GM21619 (cell line): ENCODE results near the gene ANTXR2.
"Not testable (repeated sequence)": the region's sequence is repeated elsewhere in the genome, so short reads cannot be mapped to it uniquely, and the experiment has no call there.

ENCODE experiments used
- ATAC-seq: cut with Tn5 transposase; IDR thresholded peaks from one replicate; pipeline ENCODE4 v1.9.1; 2021; ENCODE audit not compliant: unreplicated experiment

ANTXR2 gene

GRCh38 chr4:79922011-79922410 is 151.0 kb downstream of the ANTXR2 start:
- no peak for ATAC-seq

- ATAC-seq, result no peak
Measured at GRCh38 chr4:79920163-79920853, 152.7 kb downstream of the ANTXR2 start.

GRCh38 chr4:79918292-79918691 is 154.7 kb downstream of the ANTXR2 start:
- no peak for ATAC-seq

- ATAC-seq, result peak; percentile 93
Measured at GRCh38 chr4:79917246-79917645, 155.8 kb downstream of the ANTXR2 start.

GRCh38 chr4:79915246-79915645 is 157.8 kb downstream of the ANTXR2 start:
- no peak for ATAC-seq

GRCh38 chr4:79913581-79913980 is 159.4 kb downstream of the ANTXR2 start:
- no peak for ATAC-seq

- ATAC-seq, result no peak
Measured at GRCh38 chr4:79907001-79907400, 166.0 kb downstream of the ANTXR2 start.

- ATAC-seq, result no peak
Measured at GRCh38 chr4:79906303-79906702, 166.7 kb downstream of the ANTXR2 start.

- ATAC-seq, result no peak
Measured at GRCh38 chr4:79905212-79905611, 167.8 kb downstream of the ANTXR2 start.

- no peak for ATAC-seq
Measured at GRCh38 chr4:79904331-79904730, 168.7 kb downstream of the ANTXR2 start.

GRCh38 chr4:79900182-79900581 is 172.8 kb downstream of the ANTXR2 start:
- no peak for ATAC-seq

GRCh38 chr4:79899481-79899880 is 173.5 kb downstream of the ANTXR2 start:
- no peak for ATAC-seq

GRCh38 chr4:79898055-79898454 is 175.0 kb downstream of the ANTXR2 start:
- no peak for ATAC-seq

- ATAC-seq, result no peak
Measured at GRCh38 chr4:79897174-79897573, 175.9 kb downstream of the ANTXR2 start.

GRCh38 chr4:79893456-79893855 is 179.6 kb downstream of the ANTXR2 start:
- no peak for ATAC-seq

- not testable (repeated sequence) for ATAC-seq
Measured at GRCh38 chr4:79889026-79889425, 184.0 kb downstream of the ANTXR2 start.

- no peak for ATAC-seq
Measured at GRCh38 chr4:79886557-79886956, 186.5 kb downstream of the ANTXR2 start.

- no peak for ATAC-seq
Measured at GRCh38 chr4:79886021-79886420, 187.0 kb downstream of the ANTXR2 start.

GRCh38 chr4:79883290-79883689 is 189.7 kb downstream of the ANTXR2 start:
- ATAC-seq, result no peak

GRCh38 chr4:79882806-79883205 is 190.2 kb downstream of the ANTXR2 start:
- ATAC-seq, result no peak

GRCh38 chr4:79881407-79881806 is 191.6 kb downstream of the ANTXR2 start:
- ATAC-seq, result no peak

- no peak for ATAC-seq
Measured at GRCh38 chr4:79877511-79877910, 195.5 kb downstream of the ANTXR2 start.

- ATAC-seq, result no peak
Measured at GRCh38 chr4:79875344-79875899, 197.6 kb downstream of the ANTXR2 start.
